IMR-90 (cell line): ENCODE measurements around the gene NEK2.

Source experiments
- MAFK ChIP-seq: IDR thresholded peaks from 2 replicates; pipeline ENCODE4 v1.6.1; 2012; ENCODE audit warnings: low read depth, low read length, improper control_type of control experiment
- TF ChIP-seq, protein P1 (sequence below): conservative IDR thresholded peaks from 2 replicates; pipeline ENCODE4 v1.5.1; 2012; ENCODE audit warnings: mild to moderate bottlenecking, low read depth, low read length, improper control_type of control experiment

DNA sequence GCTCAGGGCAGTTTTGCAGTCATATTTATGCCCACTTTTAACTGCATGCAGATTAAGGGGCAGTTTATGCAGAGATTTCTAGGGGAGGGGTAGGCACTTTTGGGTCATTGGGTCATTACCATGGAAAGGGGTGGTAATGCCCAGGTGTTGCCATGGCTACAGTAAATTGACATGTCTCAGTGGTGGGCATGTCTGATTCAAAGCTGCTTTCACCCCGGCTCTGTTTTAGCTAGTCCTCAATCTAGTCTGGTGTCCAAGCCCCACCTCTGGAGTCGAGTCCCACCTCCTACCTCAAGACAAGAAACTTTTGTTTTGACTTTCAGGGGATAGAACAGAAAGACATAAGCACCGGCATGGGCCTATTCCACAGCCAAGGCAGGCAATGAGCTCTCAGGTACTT is 8.9 kb upstream of the NEK2 start:
- TF ChIP-seq, protein P1, sequence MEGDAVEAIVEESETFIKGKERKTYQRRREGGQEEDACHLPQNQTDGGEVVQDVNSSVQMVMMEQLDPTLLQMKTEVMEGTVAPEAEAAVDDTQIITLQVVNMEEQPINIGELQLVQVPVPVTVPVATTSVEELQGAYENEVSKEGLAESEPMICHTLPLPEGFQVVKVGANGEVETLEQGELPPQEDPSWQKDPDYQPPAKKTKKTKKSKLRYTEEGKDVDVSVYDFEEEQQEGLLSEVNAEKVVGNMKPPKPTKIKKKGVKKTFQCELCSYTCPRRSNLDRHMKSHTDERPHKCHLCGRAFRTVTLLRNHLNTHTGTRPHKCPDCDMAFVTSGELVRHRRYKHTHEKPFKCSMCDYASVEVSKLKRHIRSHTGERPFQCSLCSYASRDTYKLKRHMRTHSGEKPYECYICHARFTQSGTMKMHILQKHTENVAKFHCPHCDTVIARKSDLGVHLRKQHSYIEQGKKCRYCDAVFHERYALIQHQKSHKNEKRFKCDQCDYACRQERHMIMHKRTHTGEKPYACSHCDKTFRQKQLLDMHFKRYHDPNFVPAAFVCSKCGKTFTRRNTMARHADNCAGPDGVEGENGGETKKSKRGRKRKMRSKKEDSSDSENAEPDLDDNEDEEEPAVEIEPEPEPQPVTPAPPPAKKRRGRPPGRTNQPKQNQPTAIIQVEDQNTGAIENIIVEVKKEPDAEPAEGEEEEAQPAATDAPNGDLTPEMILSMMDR, result no peak
- TF ChIP-seq MAFK, result no peak
